ENCODE results near the gene NRCAM. TPM values are rescaled to one million over a fixed set of nuclear protein-coding genes. Genes with fewer than 3 reads are reported as not detected.

NRCAM gene
- total and polyA plus RNA-seq, 4 donors = 0.17 to 3.2 (median 0.64) TPM

GRCh38 chr7:108351729-108352131, 104.5 kb downstream of the NRCAM start:
- Histone ChIP-seq H3K9me3 (ENCODE audit: control insufficient read depth in 4 of 4, low read length in 3 of 4) (no peaks in the 10 kb centered on the region), H3K9ac (ENCODE audit: low read depth in 1 of 2, low read length in 2 of 2) (no peak overlapping the region), H3K27me3 (ENCODE audit: control insufficient read depth in 4 of 4, insufficient read depth in 4 of 4, low read length in 3 of 4) (no peaks in the 10 kb centered on the region), H3K4me1 (ENCODE audit: control insufficient read depth in 4 of 4, insufficient read depth in 4 of 4, low read length in 3 of 4) (no peaks in the 10 kb centered on the region), H3K4me3 (ENCODE audit: low read depth in 1 of 3, low read length in 3 of 3) (no peak overlapping the region), H3K27ac (ENCODE audit: low read depth in 1 of 2, low read length in 2 of 2) (no peak overlapping the region), H3K36me3 (ENCODE audit: control insufficient read depth in 4 of 4, insufficient read depth in 3 of 4, low read depth in 1 of 4, low read length in 3 of 4) (no peaks in the 10 kb centered on the region)
- TF ChIP-seq CTCF (IDR thresholded peaks at IDR 0.05; ENCODE audit: low read depth, low read length, missing input control) (no peak), REST (IDR thresholded peaks at IDR 0.05) (no peak), RXRA (IDR thresholded peaks at IDR 0.05) (no peak), FOXA2 (IDR thresholded peaks at IDR 0.05) (no peak), SP1 (IDR thresholded peaks at IDR 0.05) (no peak), YY1 (IDR thresholded peaks at IDR 0.05) (no peak), FOXA1 (IDR thresholded peaks at IDR 0.05) (no peak), JUND (IDR thresholded peaks at IDR 0.05) (no peak), GABPA (IDR thresholded peaks at IDR 0.05 in 1 of 2, conservative IDR thresholded peaks at IDR 0.05 in 1 of 2) (no peak), HNF4G (IDR thresholded peaks at IDR 0.05) (no peak), MAX (IDR thresholded peaks at IDR 0.05) (no peak), ATF3 (IDR thresholded peaks at IDR 0.05) (no peak), TAF1 (conservative IDR thresholded peaks at IDR 0.05) (no peak), HNF4A (conservative IDR thresholded peaks at IDR 0.05) (no peak), ZBTB33 (IDR thresholded peaks at IDR 0.05) (no peak), EGR1 (IDR thresholded peaks at IDR 0.05; ENCODE audit: low read depth in 2 of 2) (no peak), NR2F2 (IDR thresholded peaks at IDR 0.05) (no peak), RAD21 (IDR thresholded peaks at IDR 0.05) (no peak)
- DNase-seq (ENCODE audit: low spot score) = no peak

Data from liver (tissue), 9 donors.